CD14-positive monocyte (primary cell): ENCODE data around the gene MEI1. TPM values are rescaled to one million over a fixed set of nuclear protein-coding genes. Genes with fewer than 3 reads are reported as not detected.
A peak's percentile ranks its signal among the peaks of the same experiment; 100 is the strongest.

Experiments used
- DNase-seq, 3 donors: peaks; one replicate each; pipeline ENCODE4 v3.0.0-alpha.2; 2011 to 2022
- H2AFZ ChIP-seq: 2 replicates; pipeline ENCODE4 v1.6.0; 2012; ENCODE audit warnings: mild to moderate bottlenecking, low read depth, low read length, inconsistent platforms; ENCODE audit not compliant: insufficient read depth, poor library complexity, severe bottlenecking
- H3K27ac ChIP-seq, 2 donors: 1 replicate in 1 of 2; 2 replicates in 1 of 2; pipeline ENCODE4 v1.5.1; 2012 to 2013; ENCODE audit warnings: low read length in 2 of 2, control low read depth in 1 of 2, inconsistent platforms in 1 of 2, low read depth in 1 of 2, mild to moderate bottlenecking in 1 of 2
- H3K27me3 ChIP-seq, 2 donors: one replicate each; pipeline versions ENCODE4 v1.6.0 to v1.6.1; 2011 to 2013; ENCODE audit warnings: low read length in 2 of 2; ENCODE audit not compliant: control insufficient read depth in 2 of 2, insufficient read depth in 2 of 2
- H3K36me3 ChIP-seq, 2 donors: replicated peaks in 1 of 2; 1 replicate in 1 of 2; 2 replicates in 1 of 2; pipeline versions ENCODE4 v1.5.1 to v1.6.1; 2012 to 2013; ENCODE audit warnings: low read length in 2 of 2, control low read depth in 1 of 2, inconsistent platforms in 1 of 2, mild to moderate bottlenecking in 1 of 2; ENCODE audit not compliant: insufficient read depth in 2 of 2, control insufficient read depth in 1 of 2
- H3K4me1 ChIP-seq, 2 donors: 1 replicate in 1 of 2; 2 replicates in 1 of 2; pipeline versions ENCODE4 v1.5.1 to v1.6.1; 2012 to 2013; ENCODE audit warnings: low read length in 2 of 2, control low read depth in 1 of 2, inconsistent platforms in 1 of 2, mild to moderate bottlenecking in 1 of 2, moderate library complexity in 1 of 2; ENCODE audit not compliant: insufficient read depth in 2 of 2, control insufficient read depth in 1 of 2
- H3K4me2 ChIP-seq: replicated peaks from 2 replicates; pipeline ENCODE3; 2012; ENCODE audit warnings: low read length, moderate library complexity, mild to moderate bottlenecking; ENCODE audit not compliant: poor library complexity, severe bottlenecking; ENCODE audit errors: extremely low read depth
- H3K4me3 ChIP-seq, 3 experiments: fragments of 200-600 bp in 1 of 3; sonication (generic) in 1 of 3; replicated peaks in 1 of 3; 1 replicate in 2 of 3; 2 replicates in 1 of 3; pipeline ENCODE4 v1.5.1; 2011 to 2013; ENCODE audit warnings: low read length in 3 of 3, mild to moderate bottlenecking in 3 of 3, control low read depth in 2 of 3, low read depth in 2 of 3, inconsistent platforms in 1 of 3, moderate library complexity in 1 of 3
- H3K79me2 ChIP-seq: 2 replicates; pipeline ENCODE4 v1.6.0; 2012; ENCODE audit warnings: mild to moderate bottlenecking, control low read depth, inconsistent platforms, low read length, moderate library complexity; ENCODE audit not compliant: insufficient read depth
- H3K9ac ChIP-seq: 2 replicates; pipeline ENCODE4 v1.6.0; 2017; ENCODE audit warnings: low read length, mild to moderate bottlenecking; ENCODE audit not compliant: insufficient read depth, poor library complexity, severe bottlenecking
- H3K9me3 ChIP-seq, 2 donors: replicated peaks in 1 of 2; 1 replicate in 1 of 2; 2 replicates in 1 of 2; pipeline versions ENCODE4 v1.5.1 to v1.6.1; 2012 to 2013; ENCODE audit warnings: low read length in 2 of 2, control low read depth in 1 of 2; ENCODE audit not compliant: control insufficient read depth in 1 of 2, insufficient read depth in 1 of 2
- H4K20me1 ChIP-seq: 2 replicates; pipeline ENCODE4 v1.6.0; 2012; ENCODE audit warnings: mild to moderate bottlenecking, low read length, control low read depth, moderate library complexity; ENCODE audit not compliant: insufficient read depth
- H3K27ac Mint-ChIP-seq, 7 donors: one replicate each; pipeline ENCODE4 v1.8.0; 2020; ENCODE audit warnings: mild to moderate bottlenecking in 7 of 7, mixed read lengths in 7 of 7, moderate library complexity in 6 of 7, inconsistent platforms in 2 of 7
- H3K27me3 Mint-ChIP-seq, 3 donors: one replicate each; pipeline ENCODE4 v1.8.0; 2021 to 2022; ENCODE audit warnings: low read depth in 3 of 3, mild to moderate bottlenecking in 3 of 3, mixed read lengths in 3 of 3, moderate library complexity in 3 of 3, inconsistent platforms in 1 of 3
- H3K36me3 Mint-ChIP-seq, 2 donors: one replicate each; pipeline ENCODE4 v1.8.0; 2020; ENCODE audit warnings: mixed read lengths in 2 of 2, inconsistent platforms in 1 of 2, mild to moderate bottlenecking in 1 of 2
- H3K4me1 Mint-ChIP-seq: one replicate; pipeline ENCODE4 v1.8.0; 2020; ENCODE audit warnings: mild to moderate bottlenecking, mixed read lengths
- H3K4me3 Mint-ChIP-seq, 2 donors: one replicate each; pipeline ENCODE4 v1.8.0; 2020; ENCODE audit warnings: mild to moderate bottlenecking in 2 of 2, mixed read lengths in 2 of 2, moderate library complexity in 1 of 2
- H3K9me3 Mint-ChIP-seq, 7 donors: one replicate each; pipeline ENCODE4 v1.8.0; 2020 to 2022; ENCODE audit warnings: mixed read lengths in 7 of 7, mild to moderate bottlenecking in 6 of 7, moderate library complexity in 6 of 7, inconsistent platforms in 2 of 7
- WGBS: methylation state at CpG from one replicate; pipeline ENCODE4 v1.1.5; 2013; ENCODE audit warnings: missing lambda C conversion rate; ENCODE audit not compliant: insufficient coverage; 5-methylcytosine and 5-hydroxymethylcytosine counted together
- intact Hi-C, 2 donors: fragments of 100-400 bp; cut with micrococcal nuclease; formaldehyde crosslinking; loops; one replicate each; pipeline versions ENCODE4 v1.15.0 to v1.15.1; 2023
- polyA plus RNA-seq, 3 donors: library from polyadenylated mRNA; depleted of rRNA in 1 of 3; unstranded in 2 of 3; stranded (reverse) in 1 of 3; fragments of 300-500 nt in 2 of 3; fragments of >200 nt in 1 of 3; fragmentation: Illumina TruSeq in 2 of 3; gene quantifications; 1 replicate in 2 of 3; 2 replicates in 1 of 3; pipeline ENCODE4 v1.2.3, GENCODE V29; 2012 to 2021
- TF ChIP-seq, protein P1 (sequence below): fragments of 200-600 bp; IDR thresholded peaks from one replicate; pipeline ENCODE4 v1.8.0; 2022; ENCODE audit warnings: antibody characterized with exemption, mild to moderate bottlenecking

Gene MEI1
- polyA plus RNA-seq, 3 donors, result 12.3 to 40.0 (median 37.0) TPM

DNA sequence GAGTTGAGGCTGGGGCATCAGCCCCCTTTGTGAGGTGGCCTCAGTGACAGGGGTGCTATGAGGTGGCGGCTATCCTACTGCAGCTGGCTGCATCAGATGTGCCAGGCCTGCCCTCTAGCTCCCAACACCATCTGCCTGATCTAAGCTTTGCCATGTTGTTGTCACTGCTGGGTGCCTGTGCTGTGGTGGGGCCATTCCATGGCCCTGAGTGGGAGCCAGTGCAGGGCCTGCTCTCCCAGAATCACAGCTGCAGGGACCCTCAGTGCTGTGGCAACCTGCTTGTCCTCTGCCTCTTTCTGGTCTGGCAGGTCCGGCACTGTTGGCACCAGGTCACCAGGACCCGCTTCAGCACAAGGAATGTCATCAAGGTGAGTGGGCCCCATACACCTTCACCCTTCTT, 8.8 kb upstream of the MEI1 start:
- peaks cover 0 to 4% of the 10 kb centered on the region in 2 donors for H3K36me3 Mint-ChIP-seq
- DNase-seq, result no peak
- H3K27me3 ChIP-seq, result no peaks in the 10 kb centered on the region
- no peak overlapping the region for H3K4me3 Mint-ChIP-seq
- peaks cover 11% of the 10 kb centered on the region for H3K4me1 Mint-ChIP-seq
- intact Hi-C loops, result loop anchor here (10.0 kb wide), 2 partner anchors 164 to 404 kb away; partner anchors contain the start of gene NDUFA6 (in 1 of the 2)
- H2AFZ ChIP-seq, result no peak overlapping the region
- peaks cover 15 to 21% of the 10 kb centered on the region in 2 donors for H3K4me1 ChIP-seq
- WGBS, result 100% methylated on average over 3 of the region's 3 CpGs
- TF ChIP-seq, protein P1, sequence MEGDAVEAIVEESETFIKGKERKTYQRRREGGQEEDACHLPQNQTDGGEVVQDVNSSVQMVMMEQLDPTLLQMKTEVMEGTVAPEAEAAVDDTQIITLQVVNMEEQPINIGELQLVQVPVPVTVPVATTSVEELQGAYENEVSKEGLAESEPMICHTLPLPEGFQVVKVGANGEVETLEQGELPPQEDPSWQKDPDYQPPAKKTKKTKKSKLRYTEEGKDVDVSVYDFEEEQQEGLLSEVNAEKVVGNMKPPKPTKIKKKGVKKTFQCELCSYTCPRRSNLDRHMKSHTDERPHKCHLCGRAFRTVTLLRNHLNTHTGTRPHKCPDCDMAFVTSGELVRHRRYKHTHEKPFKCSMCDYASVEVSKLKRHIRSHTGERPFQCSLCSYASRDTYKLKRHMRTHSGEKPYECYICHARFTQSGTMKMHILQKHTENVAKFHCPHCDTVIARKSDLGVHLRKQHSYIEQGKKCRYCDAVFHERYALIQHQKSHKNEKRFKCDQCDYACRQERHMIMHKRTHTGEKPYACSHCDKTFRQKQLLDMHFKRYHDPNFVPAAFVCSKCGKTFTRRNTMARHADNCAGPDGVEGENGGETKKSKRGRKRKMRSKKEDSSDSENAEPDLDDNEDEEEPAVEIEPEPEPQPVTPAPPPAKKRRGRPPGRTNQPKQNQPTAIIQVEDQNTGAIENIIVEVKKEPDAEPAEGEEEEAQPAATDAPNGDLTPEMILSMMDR, result no peak
- H3K4me2 ChIP-seq, result no peak overlapping the region
- H3K27me3 Mint-ChIP-seq, result no peaks in the 10 kb centered on the region
- H3K79me2 ChIP-seq, result peaks cover 29% of the 10 kb centered on the region
- no peak overlapping the region for H3K4me3 ChIP-seq
- no peaks in the 10 kb centered on the region for H4K20me1 ChIP-seq
- peak overlapping the region in 6 of 7 donors; percentile 26 to 95 (median 62) for H3K27ac Mint-ChIP-seq
- H3K27ac ChIP-seq, result peak overlapping the region in 1 of 2 donors; percentile 53
- no peaks in the 10 kb centered on the region for H3K9me3 Mint-ChIP-seq
- H3K36me3 ChIP-seq, result peaks cover 0 to 8% of the 10 kb centered on the region in 2 donors
- H3K9me3 ChIP-seq, result no peaks in the 10 kb centered on the region
- no peak overlapping the region for H3K9ac ChIP-seq

DNA sequence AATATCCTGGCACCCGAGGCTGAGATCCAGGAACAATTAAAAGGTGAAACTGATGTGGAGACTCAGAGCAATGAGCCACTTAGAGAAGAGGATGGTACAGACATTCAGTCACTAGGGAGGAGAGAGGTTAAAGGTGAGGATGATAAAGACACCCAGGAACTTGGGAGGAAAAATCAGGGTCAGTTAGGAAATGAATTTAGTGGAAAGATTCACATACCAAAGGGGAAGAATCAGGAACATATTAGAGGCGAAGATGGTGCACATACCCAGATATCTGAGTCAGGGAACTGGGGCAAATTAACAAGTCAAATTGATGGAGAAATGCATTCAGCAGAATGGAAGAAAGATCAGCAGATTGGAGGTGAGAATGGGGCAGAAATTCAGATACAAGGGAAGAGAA, 4.1 kb upstream of the MEI1 start:
- H3K36me3 Mint-ChIP-seq, result peaks cover 0 to 4% of the 10 kb centered on the region in 2 donors
- H3K36me3 ChIP-seq, result peaks cover 0 to 8% of the 10 kb centered on the region in 2 donors
- no peaks in the 10 kb centered on the region for H3K27me3 ChIP-seq
- H3K27me3 Mint-ChIP-seq, result peaks cover 0 to 1% (median 0%) of the 10 kb centered on the region in 3 donors
- H3K9ac ChIP-seq, result no peak overlapping the region
- no peak overlapping the region for H2AFZ ChIP-seq
- H3K9me3 Mint-ChIP-seq, result peaks cover 0 to 2% (median 0%) of the 10 kb centered on the region in 7 donors
- WGBS, result 84% methylated on average over 2 of the region's 2 CpGs
- H3K4me2 ChIP-seq, result no peak overlapping the region
- no peaks in the 10 kb centered on the region for H4K20me1 ChIP-seq
- no peaks in the 10 kb centered on the region for H3K9me3 ChIP-seq
- DNase-seq, result no peak
- no peak overlapping the region for H3K4me3 ChIP-seq
- H3K79me2 ChIP-seq, result no peaks in the 10 kb centered on the region
- H3K4me1 ChIP-seq, result peaks cover 17 to 21% of the 10 kb centered on the region in 2 donors
- no peak overlapping the region for H3K4me3 Mint-ChIP-seq
- H3K4me1 Mint-ChIP-seq, result peaks cover 12% of the 10 kb centered on the region
- no peak overlapping the region for H3K27ac ChIP-seq
- no peak overlapping the region for H3K27ac Mint-ChIP-seq
- TF ChIP-seq, protein P1, result no peak
- intact Hi-C loops, result loop anchor here (5.0 to 10.0 kb wide), 3 partner anchors 160 to 400 kb away; partner anchors contain the start of gene NDUFA6 (in 1 of the 2)
